HUES48 (cell line): ENCODE results near the gene MRPS2.
A peak's percentile ranks its signal among the peaks of the same experiment; 100 is the strongest.

Source experiments
- H3K27ac ChIP-seq: one replicate; pipeline ENCODE4 v1.7.0; 2013; ENCODE audit warnings: low read depth, low read length, inconsistent platforms
- H3K27me3 ChIP-seq: 2 replicates; pipeline ENCODE4 v1.6.1; 2013; ENCODE audit warnings: mild to moderate bottlenecking, low read length; ENCODE audit not compliant: control insufficient read depth, insufficient read depth
- H3K36me3 ChIP-seq: 2 replicates; pipeline ENCODE4 v1.6.1; 2013; ENCODE audit warnings: low read length; ENCODE audit not compliant: control insufficient read depth, insufficient read depth
- H3K4me1 ChIP-seq: 2 replicates; pipeline ENCODE4 v1.6.1; 2013; ENCODE audit warnings: mild to moderate bottlenecking, low read length; ENCODE audit not compliant: control insufficient read depth, insufficient read depth
- H3K4me3 ChIP-seq: 2 replicates; pipeline ENCODE4 v1.5.1; 2013; ENCODE audit warnings: mild to moderate bottlenecking, low read depth, low read length
- H3K9ac ChIP-seq: 2 replicates; pipeline ENCODE4 v1.6.1; 2013; ENCODE audit warnings: mild to moderate bottlenecking, low read depth, low read length, moderate library complexity
- H3K9me3 ChIP-seq: 2 replicates; pipeline ENCODE4 v1.6.1; 2013; ENCODE audit warnings: low read length; ENCODE audit not compliant: control insufficient read depth, insufficient read depth

MRPS2 gene

DNA sequence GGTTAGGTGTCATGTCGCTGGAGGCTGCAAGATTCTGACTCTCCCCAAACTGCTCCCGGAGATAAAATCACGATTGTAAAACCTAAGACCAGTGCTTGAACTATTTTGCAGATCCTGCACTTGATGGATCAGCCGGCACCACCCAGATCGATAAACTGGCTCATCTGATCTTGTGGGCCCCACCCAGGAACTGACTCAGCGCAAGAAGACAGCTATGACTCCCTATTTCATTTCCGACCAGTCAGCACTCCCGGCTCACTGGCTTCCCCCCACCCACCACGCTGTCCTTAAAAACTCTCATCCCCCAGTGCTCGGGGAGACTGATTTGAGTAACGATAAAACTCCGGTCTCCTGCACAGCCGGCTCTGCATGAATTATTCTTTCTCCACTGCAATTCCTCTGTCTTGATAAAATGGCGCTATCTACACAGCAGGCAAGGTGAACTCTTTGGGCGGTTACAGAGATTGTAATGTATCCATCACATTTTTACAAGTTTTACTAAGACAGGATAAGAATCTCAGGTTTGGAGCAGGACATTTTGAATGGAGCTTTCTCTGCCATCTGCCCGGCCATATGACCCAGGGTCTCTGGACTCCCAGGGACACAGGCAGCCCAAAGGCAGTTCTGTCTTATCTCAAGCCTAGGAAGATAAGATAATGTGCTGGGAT lies 31.5 kb upstream of the MRPS2 start:
- Histone ChIP-seq H3K9me3 (no peaks in the 10 kb centered on the region), H3K27me3 (no peaks in the 10 kb centered on the region), H3K4me3 (no peak overlapping the region), H3K27ac (peak overlapping the region; percentile 5), H3K9ac (no peak overlapping the region), H3K4me1 (peaks cover 9% of the 10 kb centered on the region; the same call in 1 of the 2 replicates), H3K36me3 (no peaks in the 10 kb centered on the region)

- H3K27ac ChIP-seq = peak overlapping the region; percentile 28
- no peaks in the 10 kb centered on the region for H3K36me3 ChIP-seq
- no peaks in the 10 kb centered on the region for H3K9me3 ChIP-seq
- no peak overlapping the region for H3K4me3 ChIP-seq
- H3K9ac ChIP-seq = no peak overlapping the region
- no peaks in the 10 kb centered on the region for H3K27me3 ChIP-seq
- H3K4me1 ChIP-seq = peaks cover 9% of the 10 kb centered on the region; the same call in 1 of the 2 replicates
Measured at GRCh38 chr9:135471791-135472640, 28.5 kb upstream of the MRPS2 start.

DNA sequence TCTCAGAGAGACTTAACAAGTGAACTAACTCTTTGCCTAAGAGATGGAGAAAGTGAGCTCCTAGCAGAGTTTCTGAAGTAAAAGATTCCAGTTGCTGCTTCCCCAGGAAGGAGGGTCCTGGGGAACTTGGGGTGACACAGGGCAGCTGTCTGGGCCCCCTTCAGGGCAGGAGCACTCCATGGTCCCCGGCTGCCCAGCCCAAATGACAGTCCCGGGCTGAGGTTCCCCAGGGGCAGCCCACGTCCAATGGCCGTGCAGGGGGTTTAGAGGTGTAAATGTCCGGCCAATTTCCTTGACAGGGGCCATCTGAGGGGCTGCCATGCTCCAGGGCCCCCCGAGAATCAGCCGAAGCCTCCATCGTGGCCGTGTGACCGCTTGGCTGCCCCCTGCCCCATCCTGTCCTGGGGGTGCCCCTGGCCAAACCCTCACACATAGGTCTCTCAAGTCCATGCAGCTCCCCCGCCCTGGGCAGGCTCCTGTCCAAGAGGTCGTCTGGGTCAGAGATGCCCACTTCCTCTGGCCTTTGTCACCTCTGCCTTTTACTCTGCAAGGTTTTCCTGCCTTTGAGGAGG lies 26.4 kb upstream of the MRPS2 start:
- Histone ChIP-seq H3K27ac (no peak overlapping the region), H3K9me3 (no peaks in the 10 kb centered on the region), H3K4me1 (peaks cover 9% of the 10 kb centered on the region; the same call in 1 of the 2 replicates), H3K36me3 (no peaks in the 10 kb centered on the region), H3K9ac (no peak overlapping the region), H3K4me3 (no peak overlapping the region), H3K27me3 (no peaks in the 10 kb centered on the region)

GRCh38 chr9:135474915-135475314 lies 25.6 kb upstream of the MRPS2 start:
- Histone ChIP-seq H3K27ac (no peak overlapping the region), H3K4me3 (no peak overlapping the region), H3K36me3 (no peaks in the 10 kb centered on the region), H3K27me3 (no peaks in the 10 kb centered on the region), H3K9ac (no peak overlapping the region), H3K4me1 (peaks cover 9% of the 10 kb centered on the region; the same call in 1 of the 2 replicates), H3K9me3 (no peaks in the 10 kb centered on the region)

- Histone ChIP-seq H3K27ac (no peak overlapping the region), H3K9ac (no peak overlapping the region), H3K4me1 (peaks cover 6% of the 10 kb centered on the region; the same call in 1 of the 2 replicates), H3K9me3 (no peaks in the 10 kb centered on the region), H3K4me3 (no peak overlapping the region), H3K27me3 (no peaks in the 10 kb centered on the region), H3K36me3 (no peaks in the 10 kb centered on the region)
Measured at GRCh38 chr9:135476561-135477355, 23.7 kb upstream of the MRPS2 start.

GRCh38 chr9:135478191-135478590 lies 22.3 kb upstream of the MRPS2 start:
- peaks cover 4% of the 10 kb centered on the region; the same call in 1 of the 2 replicates for H3K36me3 ChIP-seq
- H3K4me1 ChIP-seq = no peaks in the 10 kb centered on the region
- H3K9ac ChIP-seq = no peak overlapping the region
- no peak overlapping the region for H3K27ac ChIP-seq
- no peak overlapping the region for H3K4me3 ChIP-seq
- no peaks in the 10 kb centered on the region for H3K9me3 ChIP-seq
- H3K27me3 ChIP-seq = no peaks in the 10 kb centered on the region

- no peaks in the 10 kb centered on the region for H3K9me3 ChIP-seq
- peak overlapping the region; percentile 63 for H3K4me3 ChIP-seq
- H3K4me1 ChIP-seq = no peaks in the 10 kb centered on the region
- no peak overlapping the region for H3K9ac ChIP-seq
- peaks cover 11% of the 10 kb centered on the region for H3K36me3 ChIP-seq
- no peaks in the 10 kb centered on the region for H3K27me3 ChIP-seq
- no peak overlapping the region for H3K27ac ChIP-seq
Measured at GRCh38 chr9:135478829-135479468, 21.5 kb upstream of the MRPS2 start.

- peak within 1 kb of the TSS; percentile 51 for H3K27ac ChIP-seq
- H3K36me3 ChIP-seq = peaks cover 17% of the 10 kb centered on the region
- H3K4me1 ChIP-seq = no peaks in the 10 kb centered on the region
- peak within 1 kb of the TSS; percentile 79 for H3K4me3 ChIP-seq
- H3K9ac ChIP-seq = peak within 1 kb of the TSS; percentile 59
- no peaks in the 10 kb centered on the region for H3K9me3 ChIP-seq
- no peaks in the 10 kb centered on the region for H3K27me3 ChIP-seq
Measured at GRCh38 chr9:135479469-135480052, 20.9 kb upstream of the MRPS2 start, which contains the start of gene PPP1R26. TSS of gene PPP1R26 (plus strand) at chr9:135479782. CDS start at chr9:135484511, 4,729 bp downstream.

- H3K36me3 ChIP-seq = peaks cover 25% of the 10 kb centered on the region
- no peaks in the 10 kb centered on the region for H3K4me1 ChIP-seq
- no peaks in the 10 kb centered on the region for H3K9me3 ChIP-seq
- H3K27ac ChIP-seq = peak overlapping the region; percentile 51
- H3K27me3 ChIP-seq = no peaks in the 10 kb centered on the region
- peak overlapping the region; percentile 59 for H3K9ac ChIP-seq
- peak overlapping the region; percentile 79 for H3K4me3 ChIP-seq
Measured at GRCh38 chr9:135480071-135480939, 20.2 kb upstream of the MRPS2 start.
